Ureter (tissue), 1 donor: ENCODE results near the gene TRIM29. TPM values are rescaled to one million over a fixed set of nuclear protein-coding genes. Genes with fewer than 3 reads are reported as not detected.
"Not testable (repeated sequence)": the region's sequence is repeated elsewhere in the genome, so short reads cannot be mapped to it uniquely, and the experiment has no call there.

Experiments
- DNase-seq: peaks from one replicate; pipeline ENCODE4 v3.0.0-alpha.2; 2020; ENCODE audit warnings: low spot score
- total RNA-seq: library from RNA; stranded (reverse); gene quantifications from one replicate; pipeline ENCODE4 v1.2.4, GENCODE V29; 2023
- donor health status: DM: yes; HTN: yes; CAD: no.

Gene TRIM29
- total RNA-seq, 1 donor from 2014 or later = 192 TPM

GRCh38 chr11:120172054-120172911 is 34.4 kb upstream of the TRIM29 start:
- DNase-seq = peak; percentile 80

DNA sequence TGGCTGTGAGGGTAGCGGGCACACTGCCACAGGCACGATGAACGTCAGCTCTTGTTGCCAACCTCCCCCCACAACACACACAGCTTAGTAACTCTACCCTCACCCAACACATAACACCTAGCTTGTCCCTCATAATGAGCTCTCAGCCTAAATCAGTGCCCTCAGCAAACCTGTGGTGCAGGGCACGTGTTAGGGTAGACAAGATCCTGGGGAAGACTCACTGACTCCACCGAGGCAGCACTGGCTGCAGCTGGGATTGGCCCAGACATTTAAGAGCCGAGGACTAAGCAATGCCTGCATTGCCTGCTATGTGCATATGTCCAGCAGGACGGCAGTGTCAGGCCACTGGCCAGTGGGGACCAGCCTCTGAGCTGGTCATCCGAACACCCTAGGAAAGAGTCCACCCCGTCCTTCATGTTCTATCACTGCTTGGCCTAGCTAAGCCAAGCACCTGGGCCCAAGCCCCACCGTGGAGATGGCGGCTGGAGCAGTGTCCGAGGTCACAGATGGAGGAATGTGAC is 32.9 kb upstream of the TRIM29 start:
- no peak for DNase-seq

DNA sequence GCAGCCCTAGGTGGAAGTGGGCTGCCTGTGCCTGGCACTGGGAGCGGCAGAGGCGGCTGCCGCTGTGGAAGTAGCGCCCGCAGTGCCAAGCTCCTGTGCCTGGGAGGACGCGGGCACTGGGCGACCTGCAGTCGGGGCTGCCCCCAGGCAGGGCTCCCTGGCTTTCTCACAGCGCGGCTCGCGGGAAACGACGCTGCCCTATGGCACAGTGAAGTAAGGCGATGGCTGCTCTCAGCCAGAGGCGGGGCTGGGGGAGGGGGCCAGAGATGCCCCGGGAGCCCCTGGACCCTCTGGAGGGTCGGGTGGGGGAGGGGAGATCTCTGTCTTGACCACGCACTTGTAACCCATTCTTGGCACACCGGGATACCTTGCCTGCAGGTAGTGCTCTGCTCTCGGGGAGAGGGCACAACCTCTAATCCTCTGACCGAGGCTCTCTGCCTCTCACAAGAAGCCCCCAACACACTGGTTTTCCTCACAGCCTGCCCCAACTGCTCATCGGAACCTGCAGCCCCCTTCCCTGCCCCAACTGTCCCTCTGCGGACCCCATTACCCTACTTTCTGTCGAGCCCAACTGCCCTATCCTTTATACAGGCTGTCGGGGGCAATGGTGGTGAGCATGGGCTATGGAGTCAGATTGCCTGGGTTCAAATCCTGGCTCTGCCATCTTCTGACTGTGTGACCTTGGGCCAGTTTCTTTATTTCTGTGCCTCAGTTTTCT is 32.2 kb upstream of the TRIM29 start:
- no peak for DNase-seq

- DNase-seq = peak; percentile 72
Measured at GRCh38 chr11:120168960-120169681, 31.2 kb upstream of the TRIM29 start.

GRCh38 chr11:120168108-120168959 is 30.4 kb upstream of the TRIM29 start:
- no peak for DNase-seq

DNA sequence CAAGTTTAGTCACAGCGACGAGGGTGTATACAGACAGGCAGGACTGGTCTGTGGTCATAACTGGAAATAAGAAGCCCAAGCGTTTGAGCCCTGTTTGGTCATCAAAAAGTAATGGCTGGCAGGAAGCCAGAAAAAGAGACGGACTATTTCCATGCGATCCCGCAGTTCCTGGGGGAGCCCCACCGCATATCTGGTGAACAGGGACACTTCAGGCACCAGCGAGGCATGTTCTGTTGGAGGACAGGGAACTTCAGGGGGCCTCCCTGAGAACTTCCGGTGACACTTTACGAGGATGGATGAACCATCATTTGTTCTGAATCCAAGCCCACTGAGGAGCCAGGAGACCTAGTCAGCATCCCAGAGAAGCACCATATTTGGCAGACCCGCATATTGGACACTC is 29.7 kb upstream of the TRIM29 start:
- DNase-seq = no peak

DNA sequence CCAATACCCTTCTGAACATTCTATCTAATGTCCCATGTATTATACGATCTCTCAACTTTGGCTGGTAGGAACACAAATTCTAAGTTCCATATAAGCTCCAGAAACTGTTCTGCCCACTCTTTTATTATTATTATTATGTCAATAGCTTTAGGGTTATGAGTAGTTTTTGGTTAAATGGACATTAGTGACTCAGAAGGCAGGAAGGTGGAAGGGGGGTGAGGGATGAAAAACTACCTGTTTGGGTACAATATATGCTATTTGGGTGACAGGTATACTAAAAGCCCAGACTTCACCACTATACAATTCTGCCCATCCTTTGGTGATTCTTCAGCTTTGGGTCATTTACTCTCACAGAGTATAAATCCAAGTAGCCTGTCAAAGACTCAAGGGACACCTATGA is 22.5 kb upstream of the TRIM29 start:
- no peak for DNase-seq

GRCh38 chr11:120153221-120153620 is 15.3 kb upstream of the TRIM29 start:
- DNase-seq = no peak

- no peak for DNase-seq
Measured at GRCh38 chr11:120151536-120151935, 13.6 kb upstream of the TRIM29 start.

DNA sequence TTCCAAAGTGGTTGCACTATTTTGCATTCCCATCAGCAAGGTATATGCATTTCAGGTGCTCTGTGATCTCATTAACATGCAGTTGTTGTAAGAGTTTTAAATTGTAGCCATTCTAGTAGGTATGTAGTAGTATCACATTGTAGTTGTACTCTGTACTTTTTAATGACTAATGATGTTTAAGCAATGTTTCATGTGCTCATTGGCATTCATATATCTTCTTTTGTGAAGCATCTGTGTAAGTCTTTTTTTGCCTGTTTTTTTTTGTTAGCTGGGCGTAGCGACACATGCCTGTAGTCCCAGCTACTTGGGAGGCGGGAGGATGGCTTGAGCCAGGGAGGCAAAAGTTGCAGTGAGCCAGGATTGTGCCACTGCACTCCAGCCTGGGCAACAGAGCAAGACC is 11.3 kb upstream of the TRIM29 start:
- no peak for DNase-seq

DNA sequence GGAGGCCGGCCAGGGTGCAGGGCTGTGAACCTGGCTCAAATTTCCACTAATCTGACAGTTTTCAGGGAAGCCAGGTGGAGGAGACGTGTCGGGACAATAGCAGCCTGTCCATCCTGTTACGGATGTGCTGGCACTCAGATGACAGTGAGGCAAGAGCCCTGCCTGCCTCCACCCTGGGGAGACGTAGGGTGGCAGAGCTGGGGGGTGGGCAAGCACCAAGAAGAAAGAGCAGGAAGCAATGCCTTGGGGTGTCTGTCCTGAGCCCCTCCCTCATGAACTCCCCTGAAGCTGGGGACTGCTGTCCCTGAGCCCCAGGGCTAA is 10.0 kb upstream of the TRIM29 start:
- no peak for DNase-seq

GRCh38 chr11:120147094-120147949 is 9.4 kb upstream of the TRIM29 start:
- DNase-seq = no peak

- DNase-seq = no peak
Measured at GRCh38 chr11:120146413-120147093, 8.6 kb upstream of the TRIM29 start.

DNA sequence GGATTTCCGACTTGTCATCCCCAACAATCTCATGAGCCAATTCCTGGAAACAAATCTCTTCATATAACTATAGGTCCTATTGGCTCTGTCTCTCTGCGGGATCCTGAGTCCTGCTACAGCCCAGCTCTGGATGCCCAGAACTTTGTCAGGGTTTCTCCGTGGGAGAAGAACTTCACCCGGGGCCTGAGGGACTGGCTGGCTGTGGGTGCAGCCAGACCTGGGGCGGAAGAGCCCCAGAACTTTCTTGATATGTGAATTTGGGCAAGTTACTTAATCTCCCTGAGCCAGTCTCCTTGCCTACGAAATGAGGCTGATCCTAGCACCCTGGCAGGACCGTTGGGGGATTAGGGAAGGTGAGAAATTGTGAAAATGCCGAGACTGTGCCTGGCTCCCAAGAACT is 6.6 kb upstream of the TRIM29 start:
- no peak for DNase-seq

- not testable (repeated sequence) for DNase-seq
Measured at GRCh38 chr11:120143472-120143871, 5.6 kb upstream of the TRIM29 start.

GRCh38 chr11:120142441-120143100 is 4.7 kb upstream of the TRIM29 start:
- DNase-seq = no peak

GRCh38 chr11:120141768-120142423 is 4.0 kb upstream of the TRIM29 start:
- peak; percentile 43 for DNase-seq

DNA sequence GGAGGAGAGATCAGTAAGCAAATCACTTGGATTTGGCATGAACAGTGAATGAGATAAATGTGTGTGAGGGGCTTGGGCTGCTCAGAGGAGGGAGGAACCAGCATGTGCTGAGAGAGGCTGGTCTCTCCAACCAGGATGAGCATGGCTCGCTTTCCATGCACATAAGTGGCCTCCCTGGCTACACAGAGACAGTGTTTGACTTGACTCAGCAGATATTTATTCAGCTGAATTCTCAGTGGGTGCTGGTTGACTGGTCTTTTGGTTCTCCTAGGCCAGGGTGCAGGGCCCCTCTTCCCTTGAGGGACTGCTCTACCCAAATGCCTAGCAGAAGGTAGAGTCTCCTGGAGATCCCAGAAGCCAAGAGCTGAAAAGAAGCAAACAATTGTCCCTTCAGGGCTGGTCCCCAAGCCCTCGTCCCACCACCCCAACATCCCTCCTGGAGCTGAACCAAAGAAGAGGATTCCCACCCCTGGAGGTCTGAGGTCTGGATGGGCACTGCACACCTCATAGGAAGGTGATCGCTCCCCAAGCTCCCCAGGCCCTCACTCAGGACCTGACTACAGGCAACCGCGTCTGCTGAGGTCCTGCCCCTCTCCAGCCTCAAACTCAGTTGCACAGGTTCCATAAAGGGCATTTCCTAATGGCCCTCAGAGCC is 3.3 kb upstream of the TRIM29 start:
- DNase-seq = no peak
